Activated CD8-positive, alpha-beta memory T cell treated with anti-CD3 and anti-CD28 coated beads for 36 hours (primary cell): Measurements from ENCODE around the gene CHRNA4. TPM values are rescaled to one million over a fixed set of nuclear protein-coding genes. Genes with fewer than 3 reads are reported as not detected.

Experiments used
- CTCF ChIA-PET: fragments of 350-600 bp; sonication (Branson Sonifier 250); formaldehyde crosslinking; loops from one replicate; lab custom pipeline; 2021; ENCODE audit warnings: antibody characterized with exemption; lab: Charles Lee
- POLR2A ChIA-PET: fragments of 350-600 bp; sonication (Branson Sonifier 250); formaldehyde crosslinking; loops from one replicate; lab custom pipeline; 2021; ENCODE audit warnings: antibody characterized with exemption; lab: Charles Lee
- total RNA-seq, 2 experiments: library from RNA; stranded (reverse); gene quantifications; one replicate each; pipeline ENCODE4 v1.2.3, GENCODE V29; 2021

The CHRNA4 gene
- total RNA-seq, 2 experiments from 2014 or later: not detected

- ChIA-PET CTCF (interaction anchor here (0.8 kb wide), 1 partner anchor 144 kb away, joined by 3 read pairs; no protein-coding TSS in a partner anchor), POLR2A (no interaction called here)
These were observed 6.4 kb upstream of the CHRNA4 start for GRCh38 chr20:63367446-63368055.

- ChIA-PET POLR2A (no interaction called here), CTCF (no interaction called here)
These were observed 5.5 kb upstream of the CHRNA4 start for GRCh38 chr20:63366390-63367365.

- ChIA-PET POLR2A (no interaction called here), CTCF (no interaction called here)
These were observed 4.6 kb upstream of the CHRNA4 start for GRCh38 chr20:63365601-63366389.

GRCh38 chr20:63364801-63365585 is 3.8 kb upstream of the CHRNA4 start:
- ChIA-PET POLR2A (no interaction called here), CTCF (no interaction called here)

- ChIA-PET POLR2A (no interaction called here), CTCF (no interaction called here)
These were observed 2.9 kb upstream of the CHRNA4 start for GRCh38 chr20:63363981-63364561.

- POLR2A ChIA-PET: no interaction called here
- CTCF ChIA-PET: no interaction called here
These were observed 2.1 kb upstream of the CHRNA4 start for GRCh38 chr20:63363013-63363957.

GRCh38 chr20:63362436-63363009 is 1.4 kb upstream of the CHRNA4 start:
- ChIA-PET CTCF (no interaction called here), POLR2A (no interaction called here)

- CTCF ChIA-PET: no interaction called here
- POLR2A ChIA-PET: no interaction called here
These were observed 628 bp upstream of the CHRNA4 start for GRCh38 chr20:63361519-63362435.

- POLR2A ChIA-PET: no interaction called here
- CTCF ChIA-PET: no interaction called here
These were observed 956 bp downstream of the CHRNA4 start for GRCh38 chr20:63359937-63360849.

GRCh38 chr20:63359164-63359934 is 1.8 kb downstream of the CHRNA4 start:
- ChIA-PET POLR2A (no interaction called here), CTCF (no interaction called here)

- POLR2A ChIA-PET: no interaction called here
These were observed 2.9 kb downstream of the CHRNA4 start for GRCh38 chr20:63357921-63358905.

GRCh38 chr20:63356931-63357879 is 3.9 kb downstream of the CHRNA4 start:
- ChIA-PET CTCF (no interaction called here), POLR2A (no interaction called here)

More at GRCh38 chr20:63357921-63358905, 2.9 kb downstream of the CHRNA4 start:
- CTCF ChIA-PET: no interaction called here

- CTCF ChIA-PET: no interaction called here
- POLR2A ChIA-PET: no interaction called here
These were observed 4.6 kb downstream of the CHRNA4 start for GRCh38 chr20:63356511-63356910.
